Measurements from ENCODE around the gene LRRC8A. TPM values are rescaled to one million over a fixed set of nuclear protein-coding genes. Genes with fewer than 3 reads are reported as not detected.

The LRRC8A gene
- total RNA-seq, 1 experiment from 2014 or later = 22.0 TPM

DNA sequence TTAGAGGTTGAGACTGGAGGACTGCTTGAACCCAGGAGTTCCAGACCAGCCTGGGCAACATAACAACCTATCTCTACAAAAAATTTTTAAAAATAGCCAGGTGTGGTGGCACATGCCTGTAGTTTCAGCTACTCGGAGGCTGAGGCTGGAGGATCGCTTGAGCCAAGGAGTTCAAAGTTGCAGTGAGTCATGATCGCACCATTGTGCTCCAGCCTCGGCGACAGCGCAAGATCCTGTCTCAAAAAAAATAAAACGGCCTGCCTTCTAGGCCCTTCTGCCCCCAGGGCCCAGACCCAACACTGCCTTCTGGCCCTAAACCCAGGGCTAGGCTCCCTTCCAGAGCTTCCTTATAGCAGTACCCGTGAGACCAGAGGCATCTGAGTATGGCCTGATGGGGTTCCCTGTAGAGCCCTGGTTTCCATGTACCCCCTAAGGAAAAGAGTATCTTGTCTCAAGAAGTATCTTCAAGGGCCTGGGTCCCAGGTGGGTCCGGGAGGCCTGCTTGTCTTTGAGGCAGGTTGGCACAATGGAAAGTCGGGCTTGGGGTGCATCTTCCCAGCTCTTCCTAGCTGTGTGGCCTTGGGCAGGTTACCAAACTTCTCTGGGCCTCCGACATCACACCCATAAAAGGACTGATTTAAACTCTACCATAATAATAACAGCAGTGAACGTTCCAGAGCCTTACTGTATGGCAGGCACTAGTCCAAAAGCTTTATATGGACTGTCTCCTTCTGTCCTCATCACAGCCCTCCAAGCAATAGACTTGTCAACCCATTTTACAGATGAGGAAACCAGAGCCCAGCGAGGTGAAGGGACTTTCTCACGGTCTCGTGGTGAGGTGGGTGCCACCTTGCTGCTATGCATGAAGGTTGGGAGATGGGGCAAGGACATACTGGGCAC, 9.6 kb downstream of the LRRC8A start:
- Histone ChIP-seq H3K27ac (ENCODE audit: low read depth, low read length) (peak overlapping the region; percentile 13; the same call in 1 of the 2 replicates), H3K27me3 (ENCODE audit: insufficient read depth, low read length) (no peaks in the 10 kb centered on the region), H2AFZ (ENCODE audit: low read depth, low read length, poor library complexity, severe bottlenecking) (no peak overlapping the region), H3K4me3 (replicated peaks in 1 of 2; ENCODE audit: low read depth in 1 of 2, low read length in 2 of 2) (0 out of 4 replicates have a peak overlapping the region, but pooled peaks of 1 of the 2 experiments have one; percentile 2), H3K4me2 (ENCODE audit: low read length) (peak overlapping the region; percentile 49), H4K20me1 (ENCODE audit: insufficient read depth) (no peaks in the 10 kb centered on the region), H3K9me2 (ENCODE audit: insufficient read depth) (no peaks in the 10 kb centered on the region), H3K9ac (ENCODE audit: low read length) (no peak overlapping the region), H3K4me1 (ENCODE audit: control insufficient read depth in 1 of 2, insufficient read depth in 2 of 2, low read length in 2 of 2) (peaks cover 3 to 21% of the 10 kb centered on the region in 2 experiments; a peak in 3 of 4 replicates), H3K79me2 (ENCODE audit: insufficient read depth, low read length) (peaks cover 6% of the 10 kb centered on the region; the same call in 1 of the 2 replicates), H3K9me3 (ENCODE audit: control insufficient read depth in 1 of 2, insufficient read depth in 1 of 2, low read depth in 1 of 2, low read length in 2 of 2) (no peaks in the 10 kb centered on the region), H3K36me3 (ENCODE audit: control insufficient read depth in 1 of 2, insufficient read depth in 2 of 2, low read length in 2 of 2) (peaks cover 6 to 9% of the 10 kb centered on the region in 2 experiments; a peak in 3 of 4 replicates)
- no peak for ATAC-seq
- RAD21 ChIA-PET (ENCODE audit: low non-redundant PET in 1 of 2, low total read pairs in 2 of 2, uncharacterized antibody in 2 of 2, unreplicated experiment in 2 of 2) = no interaction called here
- CTCF ChIA-PET = no interaction called here
- POLR2A ChIA-PET = no interaction called here
- intact Hi-C loops (cut with micrococcal nuclease) = no loop called here
- TF ChIP-seq, protein P1, sequence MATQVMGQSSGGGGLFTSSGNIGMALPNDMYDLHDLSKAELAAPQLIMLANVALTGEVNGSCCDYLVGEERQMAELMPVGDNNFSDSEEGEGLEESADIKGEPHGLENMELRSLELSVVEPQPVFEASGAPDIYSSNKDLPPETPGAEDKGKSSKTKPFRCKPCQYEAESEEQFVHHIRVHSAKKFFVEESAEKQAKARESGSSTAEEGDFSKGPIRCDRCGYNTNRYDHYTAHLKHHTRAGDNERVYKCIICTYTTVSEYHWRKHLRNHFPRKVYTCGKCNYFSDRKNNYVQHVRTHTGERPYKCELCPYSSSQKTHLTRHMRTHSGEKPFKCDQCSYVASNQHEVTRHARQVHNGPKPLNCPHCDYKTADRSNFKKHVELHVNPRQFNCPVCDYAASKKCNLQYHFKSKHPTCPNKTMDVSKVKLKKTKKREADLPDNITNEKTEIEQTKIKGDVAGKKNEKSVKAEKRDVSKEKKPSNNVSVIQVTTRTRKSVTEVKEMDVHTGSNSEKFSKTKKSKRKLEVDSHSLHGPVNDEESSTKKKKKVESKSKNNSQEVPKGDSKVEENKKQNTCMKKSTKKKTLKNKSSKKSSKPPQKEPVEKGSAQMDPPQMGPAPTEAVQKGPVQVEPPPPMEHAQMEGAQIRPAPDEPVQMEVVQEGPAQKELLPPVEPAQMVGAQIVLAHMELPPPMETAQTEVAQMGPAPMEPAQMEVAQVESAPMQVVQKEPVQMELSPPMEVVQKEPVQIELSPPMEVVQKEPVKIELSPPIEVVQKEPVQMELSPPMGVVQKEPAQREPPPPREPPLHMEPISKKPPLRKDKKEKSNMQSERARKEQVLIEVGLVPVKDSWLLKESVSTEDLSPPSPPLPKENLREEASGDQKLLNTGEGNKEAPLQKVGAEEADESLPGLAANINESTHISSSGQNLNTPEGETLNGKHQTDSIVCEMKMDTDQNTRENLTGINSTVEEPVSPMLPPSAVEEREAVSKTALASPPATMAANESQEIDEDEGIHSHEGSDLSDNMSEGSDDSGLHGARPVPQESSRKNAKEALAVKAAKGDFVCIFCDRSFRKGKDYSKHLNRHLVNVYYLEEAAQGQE (IDR thresholded peaks at IDR 0.05; ENCODE audit: low read depth) = no peak
- TF ChIP-seq, protein P2, sequence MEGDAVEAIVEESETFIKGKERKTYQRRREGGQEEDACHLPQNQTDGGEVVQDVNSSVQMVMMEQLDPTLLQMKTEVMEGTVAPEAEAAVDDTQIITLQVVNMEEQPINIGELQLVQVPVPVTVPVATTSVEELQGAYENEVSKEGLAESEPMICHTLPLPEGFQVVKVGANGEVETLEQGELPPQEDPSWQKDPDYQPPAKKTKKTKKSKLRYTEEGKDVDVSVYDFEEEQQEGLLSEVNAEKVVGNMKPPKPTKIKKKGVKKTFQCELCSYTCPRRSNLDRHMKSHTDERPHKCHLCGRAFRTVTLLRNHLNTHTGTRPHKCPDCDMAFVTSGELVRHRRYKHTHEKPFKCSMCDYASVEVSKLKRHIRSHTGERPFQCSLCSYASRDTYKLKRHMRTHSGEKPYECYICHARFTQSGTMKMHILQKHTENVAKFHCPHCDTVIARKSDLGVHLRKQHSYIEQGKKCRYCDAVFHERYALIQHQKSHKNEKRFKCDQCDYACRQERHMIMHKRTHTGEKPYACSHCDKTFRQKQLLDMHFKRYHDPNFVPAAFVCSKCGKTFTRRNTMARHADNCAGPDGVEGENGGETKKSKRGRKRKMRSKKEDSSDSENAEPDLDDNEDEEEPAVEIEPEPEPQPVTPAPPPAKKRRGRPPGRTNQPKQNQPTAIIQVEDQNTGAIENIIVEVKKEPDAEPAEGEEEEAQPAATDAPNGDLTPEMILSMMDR (IDR thresholded peaks at IDR 0.05 in 2 of 3, conservative IDR thresholded peaks at IDR 0.05 in 1 of 3; ENCODE audit: borderline replicate concordance in 1 of 3, insufficient read depth in 1 of 3, low read depth in 2 of 3, low read length in 2 of 3) = no peak
- no peak for DNase-seq (ENCODE audit: low read depth, low spot score)
- no TSS peak for BruUV-seq (replicated peaks)
